ENCODE data around the gene MXD1. TPM values are rescaled to one million over a fixed set of nuclear protein-coding genes. Genes with fewer than 3 reads are reported as not detected.

Gene MXD1
- total and polyA plus RNA-seq, 2 experiments from 2014 or later, result 1.8 to 3.9 TPM

GRCh38 chr2:69975853-69976462 lies 61.0 kb downstream of the MXD1 start:
- H3K4me1 ChIP-seq (ENCODE audit: insufficient read depth), result no peaks in the 10 kb centered on the region
- H3F3A ChIP-seq (replicated peaks; ENCODE audit: low read depth), result no peaks in the 10 kb centered on the region
- 0 out of 2 replicates have a peak, but pooled peaks cover 3% of the 10 kb centered on the region for H3K9me2 ChIP-seq (ENCODE audit: insufficient read depth)
- H3K4me3 ChIP-seq, result no peak overlapping the region
- ATAC-seq (no peak), DNase-seq (ENCODE audit: low spot score) (no peak)
- no peaks in the 10 kb centered on the region for H3K27me3 ChIP-seq (ENCODE audit: insufficient read depth)
- TF ChIP-seq ZNF331 (CRISPR knock-in tag; IDR thresholded peaks at IDR 0.05; ENCODE audit: low read depth), result no peak
- TF ChIP-seq CTCF (conservative IDR thresholded peaks at IDR 0.05; ENCODE audit: low read depth in 2 of 2), result no peak
- TF ChIP-seq CREB1 (CRISPR knock-in tag; IDR thresholded peaks at IDR 0.05; ENCODE audit: low read depth), result no peak
- TF ChIP-seq NANOG (IDR thresholded peaks at IDR 0.05; ENCODE audit: borderline replicate concordance), result no peak
- TF ChIP-seq ZNF114 (CRISPR knock-in tag; IDR thresholded peaks at IDR 0.05), result no peak
- TF ChIP-seq ZNF462 (CRISPR knock-in tag; IDR thresholded peaks at IDR 0.05), result no peak
- no peak for TF ChIP-seq EZH2 (IDR thresholded peaks at IDR 0.05; ENCODE audit: low read depth, unreplicated experiment)
- TF ChIP-seq JUNB (IDR thresholded peaks at IDR 0.05; ENCODE audit: unreplicated experiment), result no peak
- TF ChIP-seq POLR2AphosphoS5 (IDR thresholded peaks at IDR 0.05; ENCODE audit: low read depth), result no peak
- TF ChIP-seq EZH2phosphoT487 (IDR thresholded peaks at IDR 0.05; ENCODE audit: unreplicated experiment), result no peak
- TF ChIP-seq STAT1 (IDR thresholded peaks at IDR 0.05; ENCODE audit: unreplicated experiment), result no peak
- no peak for TF ChIP-seq ETS1 (IDR thresholded peaks at IDR 0.05)
- TF ChIP-seq REST (IDR thresholded peaks at IDR 0.05; ENCODE audit: unreplicated experiment), result no peak
- H3K4me3 Mint-ChIP-seq, result no peak overlapping the region
- no peak overlapping the region for H3K4me2 ChIP-seq
- no peaks in the 10 kb centered on the region for H4K20me1 ChIP-seq (replicated peaks; ENCODE audit: insufficient read depth)
- H3K27ac ChIP-seq (ENCODE audit: low read depth), result no peak overlapping the region
- no peaks in the 10 kb centered on the region for H3K9me3 Mint-ChIP-seq
- no peaks in the 10 kb centered on the region for H3K36me3 ChIP-seq (ENCODE audit: insufficient read depth)
- H3K36me3 Mint-ChIP-seq (ENCODE audit: low read depth), result no peaks in the 10 kb centered on the region; the same call in 2 of the 3 replicates
- no peaks in the 10 kb centered on the region for H3K79me2 ChIP-seq (replicated peaks; ENCODE audit: insufficient read depth)
- H2AFZ ChIP-seq, result no peak overlapping the region
- peaks cover 2% of the 10 kb centered on the region for H3K27me3 Mint-ChIP-seq (ENCODE audit: insufficient read depth, low read depth, poor library complexity)
- H3K4me1 Mint-ChIP-seq, result peaks cover 11% of the 10 kb centered on the region
- H3K27ac Mint-ChIP-seq, result no peak overlapping the region

Measured in GM23338 (cell line).